GM23248 (cell line): ENCODE data around the gene CST7. TPM values are rescaled to one million over a fixed set of nuclear protein-coding genes. Genes with fewer than 3 reads are reported as not detected.

Experiments used
- DNase-seq: peaks from one replicate; pipeline ENCODE4 v3.0.0-alpha.2; 2015
- H2AFZ ChIP-seq: fragments of 200-600 bp; sonication (generic); 2 replicates; pipeline ENCODE4 v1.6.1; 2016; ENCODE audit warnings: antibody characterized with exemption
- H3F3A ChIP-seq: fragments of 200-600 bp; sonication (generic); 2 replicates; pipeline ENCODE4 v1.6.1; 2016; ENCODE audit warnings: mild to moderate bottlenecking, antibody characterized with exemption, mixed run types; ENCODE audit not compliant: insufficient read depth
- H3K27ac ChIP-seq: fragments of 200-600 bp; sonication (generic); 2 replicates; pipeline ENCODE4 v1.5.1; 2016; ENCODE audit warnings: mild to moderate bottlenecking
- H3K27me3 ChIP-seq: fragments of 200-600 bp; sonication (generic); replicated peaks from 2 replicates; pipeline ENCODE4 v1.6.1; 2016; ENCODE audit warnings: mild to moderate bottlenecking; ENCODE audit not compliant: insufficient read depth
- H3K36me3 ChIP-seq: fragments of 200-600 bp; sonication (generic); 2 replicates; pipeline ENCODE4 v1.6.1; 2016; ENCODE audit warnings: low read depth, mild to moderate bottlenecking
- H3K4me1 ChIP-seq: fragments of 200-600 bp; sonication (generic); 2 replicates; pipeline ENCODE4 v1.6.1; 2016; ENCODE audit warnings: mild to moderate bottlenecking; ENCODE audit not compliant: insufficient read depth
- H3K4me2 ChIP-seq: fragments of 200-600 bp; sonication (generic); one replicate; pipeline ENCODE4 v1.6.1; 2016; ENCODE audit warnings: mild to moderate bottlenecking; ENCODE audit not compliant: unreplicated experiment
- H3K4me3 ChIP-seq: fragments of 200-600 bp; sonication (generic); 2 replicates; pipeline ENCODE4 v1.5.1; 2016; ENCODE audit warnings: mild to moderate bottlenecking
- H3K79me2 ChIP-seq: fragments of 200-600 bp; sonication (generic); 2 replicates; pipeline ENCODE4 v1.6.1; 2016; ENCODE audit warnings: mild to moderate bottlenecking; ENCODE audit not compliant: insufficient read depth
- H3K9ac ChIP-seq: fragments of 200-600 bp; sonication (generic); 2 replicates; pipeline ENCODE4 v1.6.1; 2016; ENCODE audit warnings: mild to moderate bottlenecking
- H3K9me2 ChIP-seq: fragments of 200-600 bp; sonication (generic); 2 replicates; pipeline ENCODE4 v1.6.1; 2016; ENCODE audit warnings: mixed run types, mild to moderate bottlenecking, moderate library complexity; ENCODE audit not compliant: insufficient read depth
- H3K9me3 ChIP-seq: fragments of 200-600 bp; sonication (generic); one replicate; pipeline ENCODE4 v1.6.1; 2017; ENCODE audit warnings: low read depth
- H4K20me1 ChIP-seq: fragments of 200-600 bp; sonication (generic); 2 replicates; pipeline ENCODE4 v1.6.0; 2016; ENCODE audit not compliant: insufficient read depth
- EZH2 ChIP-seq: fragments of 200-600 bp; sonication (generic); IDR thresholded peaks from 2 replicates; pipeline ENCODE4 v1.6.1; 2018; ENCODE audit warnings: antibody characterized with exemption, mild to moderate bottlenecking; ENCODE audit not compliant: insufficient read depth, poor library complexity, severe bottlenecking
- EZH2phosphoT487 ChIP-seq: fragments of 200-600 bp; sonication (generic); IDR thresholded peaks from 2 replicates; pipeline ENCODE4 v1.6.1; 2018; ENCODE audit warnings: antibody characterized with exemption, moderate library complexity, mild to moderate bottlenecking, low read depth; ENCODE audit not compliant: insufficient read depth
- whole genome bisulfite sequencing, 2 experiments: methylation state at CpG; one replicate each; pipeline ENCODE4 v1.1.6; 2015 to 2017; ENCODE audit warnings: low lambda C conversion rate in 2 of 2, low coverage in 1 of 2; ENCODE audit errors: missing lambda C conversion rate in 2 of 2; 5-methylcytosine and 5-hydroxymethylcytosine counted together
- in situ Hi-C: fragments of 300-500 bp; cut with MboI; formaldehyde crosslinking; loops from 2 replicates; pipeline ENCODE4 v1.15.0; 2020
- polyA plus RNA-seq: library from polyadenylated mRNA; unstranded; fragments of >200 nt; fragmentation: Nextera tagmentation; extraction: Ambion mirVana; gene quantifications from 2 replicates; pipeline ENCODE4 v1.2.1, GENCODE V29; 2016
- total RNA-seq: library from RNA; depleted of rRNA; stranded (reverse); fragments of >200 nt; shearing (Covaris generic); gene quantifications from 2 replicates; pipeline ENCODE4 v1.2.3, GENCODE V29; 2014

The CST7 gene
- total and polyA plus RNA-seq, 2 experiments from 2014 or later, result not detected

GRCh38 chr20:24987873-24988835 is 39.1 kb downstream of the CST7 start:
- Histone ChIP-seq H3K9me3 (no peaks in the 10 kb centered on the region), H3K79me2 (peaks cover 87% of the 10 kb centered on the region), H4K20me1 (no peaks in the 10 kb centered on the region), H3K36me3 (no peaks in the 10 kb centered on the region), H3K27ac (no peak overlapping the region), H3K4me1 (peaks cover 7% of the 10 kb centered on the region), H3K4me2 (no peak overlapping the region), H3K9ac (no peak overlapping the region), H3K9me2 (no peaks in the 10 kb centered on the region), H2AFZ (no peak overlapping the region), H3F3A (no peaks in the 10 kb centered on the region), H3K27me3 (no peaks in the 10 kb centered on the region), H3K4me3 (no peak overlapping the region)
- no peak for DNase-seq
- TF ChIP-seq EZH2, result no peak
- WGBS, 2 experiments, result 97% methylated on average over 7 of the region's 7 CpGs
- in situ Hi-C loops, result loop anchor here (25.0 kb wide), 2 partner anchors 524 to 874 kb away; no protein-coding TSS in a partner anchor

GRCh38 chr20:24989162-24989561 is 40.1 kb downstream of the CST7 start:
- Histone ChIP-seq H3K4me2 (no peak overlapping the region), H2AFZ (no peak overlapping the region), H3F3A (0 out of 2 replicates have a peak, but pooled peaks cover 4% of the 10 kb centered on the region), H3K9me3 (no peaks in the 10 kb centered on the region), H3K27ac (no peak overlapping the region), H3K9me2 (no peaks in the 10 kb centered on the region), H3K4me1 (peaks cover 12% of the 10 kb centered on the region), H3K4me3 (no peak overlapping the region), H3K36me3 (no peaks in the 10 kb centered on the region), H3K79me2 (peaks cover 77% of the 10 kb centered on the region), H4K20me1 (no peaks in the 10 kb centered on the region), H3K9ac (no peak overlapping the region), H3K27me3 (no peaks in the 10 kb centered on the region)
- no peak for DNase-seq
- WGBS, 2 experiments, result 83 to 84% methylated on average over 3 of the region's 3 CpGs
- no peak for TF ChIP-seq EZH2phosphoT487
- no peak for TF ChIP-seq EZH2
- in situ Hi-C loops, result loop anchor here (25.0 kb wide), 2 partner anchors 523 to 873 kb away; no protein-coding TSS in a partner anchor

GRCh38 chr20:24990810-24991252 is 41.8 kb downstream of the CST7 start:
- no peaks in the 10 kb centered on the region for H4K20me1 ChIP-seq

GRCh38 chr20:24991897-24992486 is 42.9 kb downstream of the CST7 start:
- H3K27ac ChIP-seq, result peak overlapping the region; percentile 84
- in situ Hi-C loops, result loop anchor here (10.0 to 25.0 kb wide), 5 partner anchors 183 to 870 kb away; partner anchors contain the start of gene GINS1
- peak overlapping the region; percentile 91 for H3K9ac ChIP-seq
- 0 out of 2 replicates have a peak, but pooled peaks cover 4% of the 10 kb centered on the region for H3F3A ChIP-seq
- no peak for TF ChIP-seq EZH2
- no peak for TF ChIP-seq EZH2phosphoT487
- peak; percentile 56 for DNase-seq
- 0 to 2% methylated on average over 36 of the region's 36 CpGs for WGBS, 2 experiments
- peak overlapping the region; percentile 86 for H3K4me3 ChIP-seq
- H3K4me2 ChIP-seq, result peak overlapping the region; percentile 99
- H4K20me1 ChIP-seq, result no peaks in the 10 kb centered on the region
- peaks cover 50% of the 10 kb centered on the region for H3K79me2 ChIP-seq
- peak overlapping the region; percentile 88 for H2AFZ ChIP-seq
- no peaks in the 10 kb centered on the region for H3K9me3 ChIP-seq
- H3K4me1 ChIP-seq, result peaks cover 16% of the 10 kb centered on the region
- no peaks in the 10 kb centered on the region for H3K36me3 ChIP-seq
- no peaks in the 10 kb centered on the region for H3K27me3 ChIP-seq
- H3K9me2 ChIP-seq, result no peaks in the 10 kb centered on the region

More at GRCh38 chr20:24990810-24991252, 41.8 kb downstream of the CST7 start:
- H3K9ac ChIP-seq, result no peak overlapping the region
- no peak overlapping the region for H3K4me2 ChIP-seq
- no peaks in the 10 kb centered on the region for H3K9me2 ChIP-seq
- in situ Hi-C loops, result loop anchor here (10.0 to 25.0 kb wide), 5 partner anchors 184 to 871 kb away; partner anchors contain the start of gene GINS1
- H3K27me3 ChIP-seq, result no peaks in the 10 kb centered on the region
- 0 out of 2 replicates have a peak, but pooled peaks cover 4% of the 10 kb centered on the region for H3F3A ChIP-seq
- H3K4me3 ChIP-seq, result no peak overlapping the region
- no peaks in the 10 kb centered on the region for H3K36me3 ChIP-seq
- WGBS, 2 experiments, result 85 to 93% methylated on average over 2 of the region's 2 CpGs
- H3K9me3 ChIP-seq, result no peaks in the 10 kb centered on the region
- peaks cover 16% of the 10 kb centered on the region for H3K4me1 ChIP-seq
- H2AFZ ChIP-seq, result no peak overlapping the region
- H3K27ac ChIP-seq, result no peak overlapping the region
- TF ChIP-seq EZH2phosphoT487 (no peak), EZH2 (no peak)
- H3K79me2 ChIP-seq, result peaks cover 61% of the 10 kb centered on the region
- no peak for DNase-seq
